Neural cell (in vitro differentiated cells): ENCODE results near the gene SUCLG2. TPM values are rescaled to one million over a fixed set of nuclear protein-coding genes. Genes with fewer than 3 reads are reported as not detected.

Source experiments
- H2AFZ ChIP-seq: fragments of 200-600, 300-800 bp; sonication (generic), shearing (Covaris generic); 2 replicates; pipeline ENCODE4 v1.6.0; 2014; ENCODE audit warnings: low read depth, mild to moderate bottlenecking, antibody characterized with exemption, low read length, moderate library complexity
- H3F3A ChIP-seq: fragments of 200-600 bp; shearing (Covaris generic); 2 replicates; pipeline ENCODE4 v1.6.1; 2016; ENCODE audit warnings: mild to moderate bottlenecking, moderate library complexity, mixed read lengths, antibody characterized with exemption, low read length; ENCODE audit not compliant: insufficient read depth, poor library complexity, severe bottlenecking
- H3K27ac ChIP-seq: fragments of 200-600, 300-800 bp; sonication (generic), shearing (Covaris generic); 2 replicates; pipeline ENCODE4 v1.5.1; 2014; ENCODE audit warnings: mild to moderate bottlenecking, low read length, moderate library complexity
- H3K27me3 ChIP-seq: fragments of 300-800, 200-600 bp; sonication (generic), shearing (Covaris generic); 2 replicates; pipeline ENCODE4 v1.6.0; 2014; ENCODE audit warnings: mild to moderate bottlenecking, low read depth, low read length, moderate library complexity; ENCODE audit not compliant: insufficient read depth
- H3K36me3 ChIP-seq: fragments of 300-800, 200-600 bp; sonication (generic), shearing (Covaris generic); 2 replicates; pipeline ENCODE4 v1.5.1; 2014; ENCODE audit warnings: mild to moderate bottlenecking, antibody characterized with exemption, low read length, moderate library complexity; ENCODE audit not compliant: insufficient read depth
- H3K4me2 ChIP-seq: fragments of 300-800, 200-600 bp; sonication (generic), shearing (Covaris generic); 2 replicates; pipeline ENCODE4 v1.6.0; 2014; ENCODE audit warnings: mild to moderate bottlenecking, low read length
- H3K4me3 ChIP-seq: fragments of 300-800, 200-600 bp; sonication (generic), shearing (Covaris generic); 2 replicates; pipeline ENCODE4 v1.5.1; 2014; ENCODE audit warnings: mild to moderate bottlenecking, low read length, moderate library complexity
- H3K79me2 ChIP-seq: fragments of 200-600 bp; shearing (Covaris generic); replicated peaks from 2 replicates; pipeline ENCODE4 v1.6.0; 2014; ENCODE audit warnings: mild to moderate bottlenecking, low read length, moderate library complexity; ENCODE audit not compliant: insufficient read depth
- H3K9ac ChIP-seq: fragments of 300-800, 200-600 bp; sonication (generic), shearing (Covaris generic); 2 replicates; pipeline ENCODE4 v1.6.1; 2016; ENCODE audit warnings: mild to moderate bottlenecking, low read length, mixed read lengths
- H3K9me2 ChIP-seq: fragments of 200-600 bp; shearing (Covaris generic); 2 replicates; pipeline ENCODE4 v1.6.1; 2016; ENCODE audit warnings: mild to moderate bottlenecking, low read length, mixed read lengths; ENCODE audit not compliant: insufficient read depth
- H3K9me3 ChIP-seq: fragments of 200-600, 300-800 bp; sonication (generic), shearing (Covaris generic); 2 replicates; pipeline ENCODE4 v1.6.1; 2016; ENCODE audit warnings: mild to moderate bottlenecking, mixed run types, low read length, moderate library complexity, mixed read lengths
- H4K20me1 ChIP-seq: fragments of 200-600 bp; shearing (Covaris generic); 2 replicates; pipeline ENCODE4 v1.6.1; 2016; ENCODE audit warnings: mild to moderate bottlenecking, mixed run types; ENCODE audit not compliant: insufficient read depth
- EP300 ChIP-seq: fragments of 450-650 bp; conservative IDR thresholded peaks from 2 replicates; pipeline ENCODE4 v1.6.1; 2014; ENCODE audit warnings: antibody characterized with exemption, mild to moderate bottlenecking, moderate library complexity; ENCODE audit not compliant: poor library complexity, severe bottlenecking
- EZH2 ChIP-seq: fragments of 200-600, 300-800 bp; shearing (Covaris generic), sonication (generic); IDR thresholded peaks from 2 replicates; pipeline ENCODE4 v1.6.1; 2014; ENCODE audit warnings: antibody characterized with exemption, low read length, borderline replicate concordance, mild to moderate bottlenecking; ENCODE audit not compliant: insufficient read depth, poor library complexity, severe bottlenecking
- MXI1 ChIP-seq: fragments of 450-650 bp; conservative IDR thresholded peaks from 2 replicates; pipeline ENCODE4 v1.6.1; 2014; ENCODE audit warnings: antibody characterized with exemption, mild to moderate bottlenecking; ENCODE audit not compliant: poor library complexity, severe bottlenecking
- POLR2AphosphoS5 ChIP-seq: IDR thresholded peaks from 2 replicates; pipeline ENCODE4 v1.6.1; 2012
- RAD21 ChIP-seq: fragments of 450-650 bp; conservative IDR thresholded peaks from 2 replicates; pipeline ENCODE4 v1.6.1; 2014; ENCODE audit warnings: antibody characterized with exemption, mild to moderate bottlenecking, moderate library complexity
- SMC3 ChIP-seq: fragments of 450-650 bp; conservative IDR thresholded peaks from 2 replicates; pipeline ENCODE4 v1.6.1; 2014; ENCODE audit warnings: antibody characterized with exemption, mild to moderate bottlenecking, moderate library complexity; ENCODE audit not compliant: poor library complexity
- TAF1 ChIP-seq: IDR thresholded peaks from 2 replicates; pipeline ENCODE4 v1.6.1; 2012; ENCODE audit warnings: low read depth
- polyA plus RNA-seq: library from polyadenylated mRNA; depleted of rRNA; stranded (reverse); fragments of >200 nt; gene quantifications from 2 replicates; pipeline ENCODE4 v1.2.3, GENCODE V29; 2014
- TF ChIP-seq, protein P1 (sequence below): fragments of 450-650 bp; IDR thresholded peaks from 2 replicates; pipeline ENCODE4 v1.5.1; 2014; ENCODE audit warnings: antibody characterized with exemption, mild to moderate bottlenecking, moderate library complexity; ENCODE audit not compliant: poor library complexity, severe bottlenecking
- TF ChIP-seq, protein P2 (sequence below): IDR thresholded peaks from 2 replicates; pipeline ENCODE4 v1.6.1; 2012; ENCODE audit warnings: borderline replicate concordance

SUCLG2 gene
- polyA plus RNA-seq, 1 donor from 2014 or later = 0.15 TPM

DNA sequence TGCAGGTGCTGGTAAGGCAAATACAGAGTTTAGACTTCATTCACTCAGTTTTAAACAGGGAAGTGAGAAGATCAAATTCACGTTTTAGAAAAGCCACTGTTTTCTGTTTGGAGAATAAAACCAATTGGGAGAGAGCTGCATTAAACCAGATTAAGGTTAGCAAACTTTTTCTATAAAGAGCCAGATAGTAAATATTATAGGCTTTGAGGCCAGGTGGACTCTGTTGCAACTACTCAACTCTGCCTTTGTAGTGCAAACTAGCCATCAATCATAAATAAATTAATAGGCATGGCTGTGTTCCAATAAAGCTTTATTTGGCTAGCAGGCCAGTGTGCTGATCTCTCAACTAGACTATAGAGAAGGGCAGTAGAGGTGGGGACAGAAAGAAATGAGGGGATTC, 33.5 kb downstream of the SUCLG2 start:
- no peak overlapping the region for H3K27ac ChIP-seq

DNA sequence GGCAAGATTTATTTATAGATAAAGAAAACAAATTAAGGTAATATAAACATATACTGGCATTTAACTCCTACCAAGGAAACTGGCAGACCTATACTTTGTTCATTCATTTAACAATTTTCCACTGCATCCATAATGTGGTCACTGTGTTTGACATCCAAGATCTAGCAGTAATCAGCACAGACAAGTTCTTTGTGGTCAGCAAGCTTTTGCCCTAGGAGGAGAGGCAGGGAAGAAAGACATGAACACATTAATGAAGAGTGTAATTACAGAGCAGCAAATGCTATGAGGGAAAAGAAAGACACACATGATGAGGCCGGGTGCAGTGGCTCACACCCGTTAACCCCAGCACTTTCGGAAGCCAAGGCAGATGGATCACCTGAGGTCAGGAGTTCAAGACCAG, 34.4 kb downstream of the SUCLG2 start:
- H3K9ac ChIP-seq = no peak overlapping the region

More for the DNA sequence above, 33.5 kb downstream of the SUCLG2 start:
- Histone ChIP-seq H3K9me2 (no peaks in the 10 kb centered on the region), H3K9me3 (no peaks in the 10 kb centered on the region), H2AFZ (no peak overlapping the region), H3K4me3 (no peak overlapping the region), H3K36me3 (no peaks in the 10 kb centered on the region), H4K20me1 (no peaks in the 10 kb centered on the region), H3K79me2 (no peaks in the 10 kb centered on the region), H3K27me3 (no peaks in the 10 kb centered on the region), H3F3A (no peaks in the 10 kb centered on the region), H3K4me2 (no peak overlapping the region), H3K9ac (no peak overlapping the region)
- TF ChIP-seq MXI1 (no peak), POLR2AphosphoS5 (no peak), SMC3 (no peak)

More for the DNA sequence above, 34.4 kb downstream of the SUCLG2 start:
- H3K9me2 ChIP-seq = no peaks in the 10 kb centered on the region
- H4K20me1 ChIP-seq = no peaks in the 10 kb centered on the region
- H3K27ac ChIP-seq = no peak overlapping the region
- H3K79me2 ChIP-seq = no peaks in the 10 kb centered on the region
- no peaks in the 10 kb centered on the region for H3K27me3 ChIP-seq
- H3K4me2 ChIP-seq = no peak overlapping the region
- H2AFZ ChIP-seq = no peak overlapping the region
- H3F3A ChIP-seq = no peaks in the 10 kb centered on the region
- H3K9me3 ChIP-seq = no peaks in the 10 kb centered on the region
- TF ChIP-seq, protein P1, sequence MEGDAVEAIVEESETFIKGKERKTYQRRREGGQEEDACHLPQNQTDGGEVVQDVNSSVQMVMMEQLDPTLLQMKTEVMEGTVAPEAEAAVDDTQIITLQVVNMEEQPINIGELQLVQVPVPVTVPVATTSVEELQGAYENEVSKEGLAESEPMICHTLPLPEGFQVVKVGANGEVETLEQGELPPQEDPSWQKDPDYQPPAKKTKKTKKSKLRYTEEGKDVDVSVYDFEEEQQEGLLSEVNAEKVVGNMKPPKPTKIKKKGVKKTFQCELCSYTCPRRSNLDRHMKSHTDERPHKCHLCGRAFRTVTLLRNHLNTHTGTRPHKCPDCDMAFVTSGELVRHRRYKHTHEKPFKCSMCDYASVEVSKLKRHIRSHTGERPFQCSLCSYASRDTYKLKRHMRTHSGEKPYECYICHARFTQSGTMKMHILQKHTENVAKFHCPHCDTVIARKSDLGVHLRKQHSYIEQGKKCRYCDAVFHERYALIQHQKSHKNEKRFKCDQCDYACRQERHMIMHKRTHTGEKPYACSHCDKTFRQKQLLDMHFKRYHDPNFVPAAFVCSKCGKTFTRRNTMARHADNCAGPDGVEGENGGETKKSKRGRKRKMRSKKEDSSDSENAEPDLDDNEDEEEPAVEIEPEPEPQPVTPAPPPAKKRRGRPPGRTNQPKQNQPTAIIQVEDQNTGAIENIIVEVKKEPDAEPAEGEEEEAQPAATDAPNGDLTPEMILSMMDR = no peak
- TF ChIP-seq, protein P2, sequence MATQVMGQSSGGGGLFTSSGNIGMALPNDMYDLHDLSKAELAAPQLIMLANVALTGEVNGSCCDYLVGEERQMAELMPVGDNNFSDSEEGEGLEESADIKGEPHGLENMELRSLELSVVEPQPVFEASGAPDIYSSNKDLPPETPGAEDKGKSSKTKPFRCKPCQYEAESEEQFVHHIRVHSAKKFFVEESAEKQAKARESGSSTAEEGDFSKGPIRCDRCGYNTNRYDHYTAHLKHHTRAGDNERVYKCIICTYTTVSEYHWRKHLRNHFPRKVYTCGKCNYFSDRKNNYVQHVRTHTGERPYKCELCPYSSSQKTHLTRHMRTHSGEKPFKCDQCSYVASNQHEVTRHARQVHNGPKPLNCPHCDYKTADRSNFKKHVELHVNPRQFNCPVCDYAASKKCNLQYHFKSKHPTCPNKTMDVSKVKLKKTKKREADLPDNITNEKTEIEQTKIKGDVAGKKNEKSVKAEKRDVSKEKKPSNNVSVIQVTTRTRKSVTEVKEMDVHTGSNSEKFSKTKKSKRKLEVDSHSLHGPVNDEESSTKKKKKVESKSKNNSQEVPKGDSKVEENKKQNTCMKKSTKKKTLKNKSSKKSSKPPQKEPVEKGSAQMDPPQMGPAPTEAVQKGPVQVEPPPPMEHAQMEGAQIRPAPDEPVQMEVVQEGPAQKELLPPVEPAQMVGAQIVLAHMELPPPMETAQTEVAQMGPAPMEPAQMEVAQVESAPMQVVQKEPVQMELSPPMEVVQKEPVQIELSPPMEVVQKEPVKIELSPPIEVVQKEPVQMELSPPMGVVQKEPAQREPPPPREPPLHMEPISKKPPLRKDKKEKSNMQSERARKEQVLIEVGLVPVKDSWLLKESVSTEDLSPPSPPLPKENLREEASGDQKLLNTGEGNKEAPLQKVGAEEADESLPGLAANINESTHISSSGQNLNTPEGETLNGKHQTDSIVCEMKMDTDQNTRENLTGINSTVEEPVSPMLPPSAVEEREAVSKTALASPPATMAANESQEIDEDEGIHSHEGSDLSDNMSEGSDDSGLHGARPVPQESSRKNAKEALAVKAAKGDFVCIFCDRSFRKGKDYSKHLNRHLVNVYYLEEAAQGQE = no peak
- TF ChIP-seq MXI1 (no peak), RAD21 (no peak), EP300 (no peak), SMC3 (no peak), POLR2AphosphoS5 (no peak), EZH2 (no peak), TAF1 (no peak)
- H3K36me3 ChIP-seq = no peaks in the 10 kb centered on the region
- H3K4me3 ChIP-seq = no peak overlapping the region
